ENCODE measurements around the gene KIF26B.

Gene KIF26B

GRCh38 chr1:245198748-245199516 lies 44.1 kb downstream of the KIF26B start:
- TF ChIP-seq TCF4 (CRISPR knock-in tag; IDR thresholded peaks at IDR 0.05; ENCODE audit: borderline replicate concordance): no peak
- no peak for TF ChIP-seq PPARA (CRISPR knock-in tag; IDR thresholded peaks at IDR 0.05; ENCODE audit: borderline replicate concordance)
- no peak for TF ChIP-seq ZFP30 (CRISPR knock-in tag; IDR thresholded peaks at IDR 0.05)
- TF ChIP-seq ESRRG (CRISPR knock-in tag; IDR thresholded peaks at IDR 0.05): no peak
- no peak for TF ChIP-seq GLIS3 (CRISPR knock-in tag; IDR thresholded peaks at IDR 0.05)
- no peak for TF ChIP-seq ZNF8 (CRISPR knock-in tag; IDR thresholded peaks at IDR 0.05)
- TF ChIP-seq BACH2 (CRISPR knock-in tag; IDR thresholded peaks at IDR 0.05; ENCODE audit: borderline replicate concordance): no peak
- TF ChIP-seq ZFP3 (CRISPR knock-in tag; IDR thresholded peaks at IDR 0.05): no peak
- TF ChIP-seq ZNF565 (CRISPR knock-in tag; conservative IDR thresholded peaks at IDR 0.05; ENCODE audit: low read depth): no peak
- no peak for TF ChIP-seq CSDC2 (CRISPR knock-in tag; IDR thresholded peaks at IDR 0.05)
- no peak for TF ChIP-seq ARNTL (CRISPR knock-in tag; IDR thresholded peaks at IDR 0.05; ENCODE audit: borderline replicate concordance, low read depth)
- no peak for TF ChIP-seq PATZ1 (CRISPR knock-in tag; IDR thresholded peaks at IDR 0.05; ENCODE audit: borderline replicate concordance)
- TF ChIP-seq, protein P1, sequence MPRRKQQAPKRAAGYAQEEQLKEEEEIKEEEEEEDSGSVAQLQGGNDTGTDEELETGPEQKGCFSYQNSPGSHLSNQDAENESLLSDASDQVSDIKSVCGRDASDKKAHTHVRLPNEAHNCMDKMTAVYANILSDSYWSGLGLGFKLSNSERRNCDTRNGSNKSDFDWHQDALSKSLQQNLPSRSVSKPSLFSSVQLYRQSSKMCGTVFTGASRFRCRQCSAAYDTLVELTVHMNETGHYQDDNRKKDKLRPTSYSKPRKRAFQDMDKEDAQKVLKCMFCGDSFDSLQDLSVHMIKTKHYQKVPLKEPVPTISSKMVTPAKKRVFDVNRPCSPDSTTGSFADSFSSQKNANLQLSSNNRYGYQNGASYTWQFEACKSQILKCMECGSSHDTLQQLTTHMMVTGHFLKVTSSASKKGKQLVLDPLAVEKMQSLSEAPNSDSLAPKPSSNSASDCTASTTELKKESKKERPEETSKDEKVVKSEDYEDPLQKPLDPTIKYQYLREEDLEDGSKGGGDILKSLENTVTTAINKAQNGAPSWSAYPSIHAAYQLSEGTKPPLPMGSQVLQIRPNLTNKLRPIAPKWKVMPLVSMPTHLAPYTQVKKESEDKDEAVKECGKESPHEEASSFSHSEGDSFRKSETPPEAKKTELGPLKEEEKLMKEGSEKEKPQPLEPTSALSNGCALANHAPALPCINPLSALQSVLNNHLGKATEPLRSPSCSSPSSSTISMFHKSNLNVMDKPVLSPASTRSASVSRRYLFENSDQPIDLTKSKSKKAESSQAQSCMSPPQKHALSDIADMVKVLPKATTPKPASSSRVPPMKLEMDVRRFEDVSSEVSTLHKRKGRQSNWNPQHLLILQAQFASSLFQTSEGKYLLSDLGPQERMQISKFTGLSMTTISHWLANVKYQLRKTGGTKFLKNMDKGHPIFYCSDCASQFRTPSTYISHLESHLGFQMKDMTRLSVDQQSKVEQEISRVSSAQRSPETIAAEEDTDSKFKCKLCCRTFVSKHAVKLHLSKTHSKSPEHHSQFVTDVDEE (CRISPR knock-in tag; IDR thresholded peaks at IDR 0.05): no peak
- TF ChIP-seq TOX (CRISPR knock-in tag; IDR thresholded peaks at IDR 0.05; ENCODE audit: borderline replicate concordance): no peak
- TF ChIP-seq OSR1 (CRISPR knock-in tag; IDR thresholded peaks at IDR 0.05): no peak
- TF ChIP-seq ZNF70 (CRISPR knock-in tag; IDR thresholded peaks at IDR 0.05): no peak
- TF ChIP-seq, protein P2, sequence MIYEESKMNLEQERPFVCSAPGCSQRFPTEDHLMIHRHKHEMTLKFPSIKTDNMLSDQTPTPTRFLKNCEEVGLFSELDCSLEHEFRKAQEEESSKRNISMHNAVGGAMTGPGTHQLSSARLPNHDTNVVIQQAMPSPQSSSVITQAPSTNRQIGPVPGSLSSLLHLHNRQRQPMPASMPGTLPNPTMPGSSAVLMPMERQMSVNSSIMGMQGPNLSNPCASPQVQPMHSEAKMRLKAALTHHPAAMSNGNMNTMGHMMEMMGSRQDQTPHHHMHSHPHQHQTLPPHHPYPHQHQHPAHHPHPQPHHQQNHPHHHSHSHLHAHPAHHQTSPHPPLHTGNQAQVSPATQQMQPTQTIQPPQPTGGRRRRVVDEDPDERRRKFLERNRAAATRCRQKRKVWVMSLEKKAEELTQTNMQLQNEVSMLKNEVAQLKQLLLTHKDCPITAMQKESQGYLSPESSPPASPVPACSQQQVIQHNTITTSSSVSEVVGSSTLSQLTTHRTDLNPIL (CRISPR knock-in tag; IDR thresholded peaks at IDR 0.05; ENCODE audit: low read depth): no peak
- ATAC-seq: no peak

- no peak for ATAC-seq
- TF ChIP-seq ARNTL (CRISPR knock-in tag; IDR thresholded peaks at IDR 0.05; ENCODE audit: borderline replicate concordance, low read depth): no peak
Measured at GRCh38 chr1:245200146-245200545, 45.4 kb downstream of the KIF26B start.

- TF ChIP-seq ZNF565 (CRISPR knock-in tag; conservative IDR thresholded peaks at IDR 0.05; ENCODE audit: low read depth) (no peak), ZFP3 (CRISPR knock-in tag; IDR thresholded peaks at IDR 0.05) (no peak), TCF4 (CRISPR knock-in tag; IDR thresholded peaks at IDR 0.05; ENCODE audit: borderline replicate concordance) (no peak), ZFP30 (CRISPR knock-in tag; IDR thresholded peaks at IDR 0.05) (no peak), PPARA (CRISPR knock-in tag; IDR thresholded peaks at IDR 0.05; ENCODE audit: borderline replicate concordance) (no peak), GLIS3 (CRISPR knock-in tag; IDR thresholded peaks at IDR 0.05) (no peak), OSR1 (CRISPR knock-in tag; IDR thresholded peaks at IDR 0.05) (no peak), POU6F1 (CRISPR knock-in tag; IDR thresholded peaks at IDR 0.05; ENCODE audit: borderline replicate concordance, low read depth) (no peak), ISL1 (CRISPR knock-in tag; IDR thresholded peaks at IDR 0.05) (no peak), CSRNP3 (CRISPR knock-in tag; IDR thresholded peaks at IDR 0.05) (no peak), PATZ1 (CRISPR knock-in tag; IDR thresholded peaks at IDR 0.05; ENCODE audit: borderline replicate concordance) (no peak), ARNTL (CRISPR knock-in tag; IDR thresholded peaks at IDR 0.05; ENCODE audit: borderline replicate concordance, low read depth) (no peak), SNAI2 (CRISPR knock-in tag; IDR thresholded peaks at IDR 0.05) (no peak), ZNF8 (CRISPR knock-in tag; IDR thresholded peaks at IDR 0.05) (no peak)
- TF ChIP-seq, protein P1 (CRISPR knock-in tag; IDR thresholded peaks at IDR 0.05): no peak
- no peak for ATAC-seq
Measured at GRCh38 chr1:245201201-245201600, 46.4 kb downstream of the KIF26B start.

Measured in SK-N-SH treated with all-trans-retinoic acid at 6 μM for 48 hours (cell line).